Measurements from ENCODE around the gene DNMT3A.
"Not testable (repeated sequence)": the region's sequence is repeated elsewhere in the genome, so short reads cannot be mapped to it uniquely, and the experiment has no call there.

DNMT3A gene

GRCh38 chr2:25218100-25218499, 123.6 kb downstream of the DNMT3A start:
- no peak for TF ChIP-seq SPI1 (IDR thresholded peaks at IDR 0.05; ENCODE audit: low read depth, low read length)
- TF ChIP-seq POLR2AphosphoS5 (IDR thresholded peaks at IDR 0.05; ENCODE audit: low read depth, low read length): no peak
- TF ChIP-seq PAX5 (IDR thresholded peaks at IDR 0.05; ENCODE audit: insufficient read depth, low read length, severe bottlenecking): no peak
- TF ChIP-seq TAF1 (IDR thresholded peaks at IDR 0.05; ENCODE audit: low read depth, low read length): no peak
- no peak for TF ChIP-seq POU2F2 (IDR thresholded peaks at IDR 0.05; ENCODE audit: low read depth, low read length)
- no peak for TF ChIP-seq POLR2A (IDR thresholded peaks at IDR 0.05; ENCODE audit: low read depth, low read length)
- FAIRE-seq: no peak
- no peak for DNase-seq (ENCODE audit: insufficient read length, low spot score)

DNA sequence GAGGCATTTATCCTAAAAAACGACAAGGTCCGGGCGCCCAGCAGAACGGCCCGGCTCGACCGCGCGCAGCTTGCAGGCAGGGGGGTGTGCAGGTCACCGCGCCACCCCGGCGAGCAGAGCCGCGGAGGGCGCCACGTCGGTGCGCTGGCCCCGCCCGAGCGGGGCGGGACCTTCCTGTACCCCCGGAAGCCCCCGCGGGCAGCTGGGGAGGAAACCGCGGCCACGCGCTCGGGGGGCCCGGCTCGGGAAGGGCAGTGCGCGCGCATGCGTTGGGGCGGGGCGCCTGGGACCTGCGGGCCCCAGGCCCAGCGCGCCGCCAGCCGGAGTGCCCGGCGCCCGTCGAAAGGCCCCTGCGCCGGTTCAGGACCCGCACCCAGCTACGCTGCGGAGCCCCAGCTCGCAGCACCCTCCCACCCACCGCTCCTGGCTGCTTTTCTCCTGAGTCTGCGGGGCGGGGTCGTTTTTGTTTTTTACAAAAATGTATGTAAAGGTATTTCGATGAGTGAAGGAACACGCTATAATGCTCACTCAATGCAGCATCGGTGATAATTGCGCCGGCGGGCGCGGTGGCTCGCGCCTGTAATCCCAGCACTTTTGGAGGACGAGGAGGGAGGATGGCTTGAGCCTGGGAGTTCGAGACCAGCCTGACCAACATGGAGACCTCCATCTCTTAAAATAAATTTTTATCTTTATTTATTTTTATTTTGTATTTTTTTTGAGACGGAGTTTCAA, 125.6 kb downstream of the DNMT3A start:
- FAIRE-seq (peak; percentile 92), DNase-seq (ENCODE audit: insufficient read length, low spot score) (peak; percentile 89)
- peak; percentile 40; the same call in 1 of the 2 replicates for TF ChIP-seq POU2F2 (IDR thresholded peaks at IDR 0.05; ENCODE audit: low read depth, low read length)
- TF ChIP-seq SPI1 (IDR thresholded peaks at IDR 0.05; ENCODE audit: low read depth, low read length): no peak
- TF ChIP-seq POLR2AphosphoS5 (IDR thresholded peaks at IDR 0.05; ENCODE audit: low read depth, low read length): no peak
- TF ChIP-seq PAX5 (IDR thresholded peaks at IDR 0.05; ENCODE audit: insufficient read depth, low read length, severe bottlenecking): peak; percentile 19
- peak; percentile 70 for TF ChIP-seq POLR2A (IDR thresholded peaks at IDR 0.05; ENCODE audit: low read depth, low read length)

DNA sequence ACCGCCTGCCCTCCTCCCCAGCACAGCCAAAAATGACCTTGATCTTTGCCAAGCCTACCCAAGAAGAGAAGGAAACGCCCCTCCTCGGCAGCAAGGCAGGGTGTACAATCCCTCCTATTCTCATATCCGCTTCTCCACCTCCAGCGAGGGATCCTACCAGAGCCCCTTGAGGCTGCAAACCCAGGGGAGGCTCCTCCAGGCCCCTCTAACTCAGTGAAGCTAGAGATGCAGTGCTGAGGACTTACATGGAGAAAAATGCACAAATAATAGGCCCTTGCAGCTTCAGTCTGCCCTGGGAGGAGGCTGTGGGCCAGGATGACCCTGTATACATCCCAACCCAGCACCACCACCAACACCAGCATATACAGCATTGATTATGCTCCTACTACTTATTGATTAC, 126.5 kb downstream of the DNMT3A start:
- TF ChIP-seq POLR2AphosphoS5 (IDR thresholded peaks at IDR 0.05; ENCODE audit: low read depth, low read length): no peak
- no peak for TF ChIP-seq PAX5 (IDR thresholded peaks at IDR 0.05; ENCODE audit: insufficient read depth, low read length, severe bottlenecking)
- TF ChIP-seq POU2F2 (IDR thresholded peaks at IDR 0.05; ENCODE audit: low read depth, low read length): no peak
- no peak for TF ChIP-seq POLR2A (IDR thresholded peaks at IDR 0.05; ENCODE audit: low read depth, low read length)
- no peak for TF ChIP-seq TAF1 (IDR thresholded peaks at IDR 0.05; ENCODE audit: low read depth, low read length)
- TF ChIP-seq SPI1 (IDR thresholded peaks at IDR 0.05; ENCODE audit: low read depth, low read length): no peak
- DNase-seq (ENCODE audit: insufficient read length, low spot score) (no peak), FAIRE-seq (peak; percentile 57)

GRCh38 chr2:25213229-25213628, 128.5 kb downstream of the DNMT3A start:
- no peak for DNase-seq (ENCODE audit: insufficient read length, low spot score)
- TF ChIP-seq POU2F2 (IDR thresholded peaks at IDR 0.05; ENCODE audit: low read depth, low read length): no peak
- no peak for TF ChIP-seq SPI1 (IDR thresholded peaks at IDR 0.05; ENCODE audit: low read depth, low read length)
- no peak for TF ChIP-seq POLR2A (IDR thresholded peaks at IDR 0.05; ENCODE audit: low read depth, low read length)
- no peak for TF ChIP-seq TAF1 (IDR thresholded peaks at IDR 0.05; ENCODE audit: low read depth, low read length)
- no peak for TF ChIP-seq PAX5 (IDR thresholded peaks at IDR 0.05; ENCODE audit: insufficient read depth, low read length, severe bottlenecking)
- TF ChIP-seq POLR2AphosphoS5 (IDR thresholded peaks at IDR 0.05; ENCODE audit: low read depth, low read length): no peak
- FAIRE-seq: no peak

GRCh38 chr2:25210923-25211322, 130.8 kb downstream of the DNMT3A start:
- not testable (repeated sequence) for FAIRE-seq

DNA sequence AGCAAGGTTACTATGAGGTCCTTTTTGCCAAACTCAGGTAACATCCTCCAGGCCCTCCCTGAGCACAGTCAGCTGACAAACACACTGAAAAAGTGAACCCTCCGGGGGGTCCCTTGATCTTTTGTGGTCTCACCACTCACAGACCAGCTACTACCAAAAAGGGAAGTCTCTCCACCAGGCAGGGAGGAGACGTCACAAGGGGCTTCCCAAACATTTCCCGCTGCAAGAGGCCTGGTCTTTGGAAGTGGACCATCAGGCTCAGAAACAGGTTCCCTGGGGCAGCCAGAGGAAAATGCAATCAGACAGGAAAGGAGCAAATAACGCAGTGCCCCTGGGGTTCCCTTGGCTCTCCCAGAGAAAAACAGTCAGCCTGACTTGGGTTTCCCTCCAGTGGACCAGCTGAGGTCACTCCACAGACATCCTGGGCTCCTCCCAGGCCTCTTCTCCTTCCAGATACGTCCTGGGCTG, 134.6 kb downstream of the DNMT3A start:
- FAIRE-seq: no peak
- no peak for DNase-seq (ENCODE audit: insufficient read length, low spot score)
- TF ChIP-seq SPI1 (IDR thresholded peaks at IDR 0.05; ENCODE audit: low read depth, low read length): peak; percentile 91
- TF ChIP-seq PAX5 (IDR thresholded peaks at IDR 0.05; ENCODE audit: insufficient read depth, low read length, severe bottlenecking): no peak

More at GRCh38 chr2:25210923-25211322, 130.8 kb downstream of the DNMT3A start:
- DNase-seq (ENCODE audit: insufficient read length, low spot score): not testable (repeated sequence)

GRCh38 chr2:25204190-25204838, 137.4 kb downstream of the DNMT3A start:
- FAIRE-seq: peak; percentile 63
- TF ChIP-seq PAX5 (IDR thresholded peaks at IDR 0.05; ENCODE audit: insufficient read depth, low read length, severe bottlenecking) (no peak), POLR2AphosphoS5 (IDR thresholded peaks at IDR 0.05; ENCODE audit: low read depth, low read length) (0 out of 2 replicates have a peak, but pooled peaks have one; percentile 16)

DNA sequence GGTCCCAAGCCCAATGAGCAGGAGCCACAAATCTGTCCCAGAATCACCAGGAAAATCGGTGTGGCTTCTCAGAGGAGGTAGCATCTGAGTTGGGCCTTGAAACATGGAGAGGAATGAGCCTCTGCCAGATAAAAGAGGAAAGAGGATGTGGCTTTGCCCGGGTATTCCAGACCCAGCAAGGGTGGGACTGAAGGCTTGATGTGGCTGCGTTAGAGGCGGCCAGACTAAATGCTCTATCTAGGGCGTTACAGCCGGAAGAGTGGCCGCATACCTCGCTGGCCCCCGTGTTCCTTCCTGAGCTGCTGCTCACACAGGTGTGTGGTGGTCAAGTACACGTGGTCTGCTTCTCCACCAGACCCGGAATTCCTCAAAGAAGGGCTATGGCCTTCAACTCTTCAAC, 139.4 kb downstream of the DNMT3A start:
- TF ChIP-seq TAF1 (IDR thresholded peaks at IDR 0.05; ENCODE audit: low read depth, low read length) (no peak), PAX5 (IDR thresholded peaks at IDR 0.05; ENCODE audit: insufficient read depth, low read length, severe bottlenecking) (no peak), SPI1 (IDR thresholded peaks at IDR 0.05; ENCODE audit: low read depth, low read length) (no peak), POLR2A (IDR thresholded peaks at IDR 0.05; ENCODE audit: low read depth, low read length) (no peak), POU2F2 (IDR thresholded peaks at IDR 0.05; ENCODE audit: low read depth, low read length) (no peak), POLR2AphosphoS5 (IDR thresholded peaks at IDR 0.05; ENCODE audit: low read depth, low read length) (no peak)
- FAIRE-seq (peak; percentile 62), DNase-seq (ENCODE audit: insufficient read length, low spot score) (no peak)

More at GRCh38 chr2:25204190-25204838, 137.4 kb downstream of the DNMT3A start:
- DNase-seq (ENCODE audit: insufficient read length, low spot score): peak; percentile 61

DNA sequence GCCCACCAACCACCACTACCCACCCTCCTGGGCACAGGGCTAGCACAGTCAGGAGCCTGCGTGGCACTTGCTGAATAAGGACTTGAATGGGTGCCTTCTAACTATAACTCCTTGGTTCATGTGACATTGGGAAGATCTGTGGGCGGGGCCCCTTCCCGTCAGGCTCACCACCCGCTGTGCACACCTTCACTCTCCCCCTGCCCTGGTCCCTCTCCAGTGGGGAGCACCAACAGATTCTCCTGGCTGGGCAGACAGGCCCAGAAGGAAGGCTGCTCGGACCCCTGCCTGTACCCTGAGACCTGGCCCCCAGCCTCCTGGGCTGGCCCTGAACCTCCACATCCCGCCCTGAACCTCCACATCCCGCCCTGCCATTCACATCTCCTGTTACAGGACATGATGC, 139.9 kb downstream of the DNMT3A start:
- TF ChIP-seq SPI1 (IDR thresholded peaks at IDR 0.05; ENCODE audit: low read depth, low read length) (no peak), POLR2AphosphoS5 (IDR thresholded peaks at IDR 0.05; ENCODE audit: low read depth, low read length) (no peak), POU2F2 (IDR thresholded peaks at IDR 0.05; ENCODE audit: low read depth, low read length) (no peak), TAF1 (IDR thresholded peaks at IDR 0.05; ENCODE audit: low read depth, low read length) (no peak), POLR2A (IDR thresholded peaks at IDR 0.05; ENCODE audit: low read depth, low read length) (no peak), PAX5 (IDR thresholded peaks at IDR 0.05; ENCODE audit: insufficient read depth, low read length, severe bottlenecking) (no peak)
- FAIRE-seq: no peak
- no peak for DNase-seq (ENCODE audit: insufficient read length, low spot score)

GRCh38 chr2:25201265-25201664, 140.5 kb downstream of the DNMT3A start:
- FAIRE-seq (no peak), DNase-seq (ENCODE audit: insufficient read length, low spot score) (no peak)
- TF ChIP-seq SPI1 (IDR thresholded peaks at IDR 0.05; ENCODE audit: low read depth, low read length): no peak
- no peak for TF ChIP-seq PAX5 (IDR thresholded peaks at IDR 0.05; ENCODE audit: insufficient read depth, low read length, severe bottlenecking)
- TF ChIP-seq POU2F2 (IDR thresholded peaks at IDR 0.05; ENCODE audit: low read depth, low read length): no peak
- no peak for TF ChIP-seq TAF1 (IDR thresholded peaks at IDR 0.05; ENCODE audit: low read depth, low read length)
- TF ChIP-seq POLR2A (IDR thresholded peaks at IDR 0.05; ENCODE audit: low read depth, low read length): no peak
- no peak for TF ChIP-seq POLR2AphosphoS5 (IDR thresholded peaks at IDR 0.05; ENCODE audit: low read depth, low read length)

Measured in GM12891 (cell line).